ENCODE results near the gene ADIPOR2.

DNA sequence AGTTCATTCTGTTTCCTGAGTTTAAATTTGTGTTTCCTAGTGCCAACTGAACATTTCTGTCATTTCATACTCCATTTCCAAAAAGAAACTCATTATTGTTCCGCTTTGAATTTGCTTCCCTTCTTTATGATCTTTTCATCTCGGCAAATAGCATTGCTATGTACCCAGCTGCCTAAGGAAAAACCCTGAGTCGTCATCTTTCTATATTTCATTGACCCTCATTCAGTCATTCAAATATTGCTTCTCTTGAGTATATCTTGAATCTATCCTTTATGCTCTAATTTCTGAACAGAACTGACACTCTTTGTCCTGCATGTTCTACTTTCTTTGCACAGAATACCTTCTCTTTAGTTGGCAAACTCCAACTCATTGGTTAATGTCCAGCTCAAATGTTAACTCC lies 35.9 kb downstream of the ADIPOR2 start:
- TF ChIP-seq POLR2A (IDR thresholded peaks at IDR 0.05), result no peak
- TF ChIP-seq, protein P1, sequence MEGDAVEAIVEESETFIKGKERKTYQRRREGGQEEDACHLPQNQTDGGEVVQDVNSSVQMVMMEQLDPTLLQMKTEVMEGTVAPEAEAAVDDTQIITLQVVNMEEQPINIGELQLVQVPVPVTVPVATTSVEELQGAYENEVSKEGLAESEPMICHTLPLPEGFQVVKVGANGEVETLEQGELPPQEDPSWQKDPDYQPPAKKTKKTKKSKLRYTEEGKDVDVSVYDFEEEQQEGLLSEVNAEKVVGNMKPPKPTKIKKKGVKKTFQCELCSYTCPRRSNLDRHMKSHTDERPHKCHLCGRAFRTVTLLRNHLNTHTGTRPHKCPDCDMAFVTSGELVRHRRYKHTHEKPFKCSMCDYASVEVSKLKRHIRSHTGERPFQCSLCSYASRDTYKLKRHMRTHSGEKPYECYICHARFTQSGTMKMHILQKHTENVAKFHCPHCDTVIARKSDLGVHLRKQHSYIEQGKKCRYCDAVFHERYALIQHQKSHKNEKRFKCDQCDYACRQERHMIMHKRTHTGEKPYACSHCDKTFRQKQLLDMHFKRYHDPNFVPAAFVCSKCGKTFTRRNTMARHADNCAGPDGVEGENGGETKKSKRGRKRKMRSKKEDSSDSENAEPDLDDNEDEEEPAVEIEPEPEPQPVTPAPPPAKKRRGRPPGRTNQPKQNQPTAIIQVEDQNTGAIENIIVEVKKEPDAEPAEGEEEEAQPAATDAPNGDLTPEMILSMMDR (IDR thresholded peaks at IDR 0.05), result no peak

All from lower leg skin (tissue), 3 donors.